ENCODE data around the gene MPG.

DNA sequence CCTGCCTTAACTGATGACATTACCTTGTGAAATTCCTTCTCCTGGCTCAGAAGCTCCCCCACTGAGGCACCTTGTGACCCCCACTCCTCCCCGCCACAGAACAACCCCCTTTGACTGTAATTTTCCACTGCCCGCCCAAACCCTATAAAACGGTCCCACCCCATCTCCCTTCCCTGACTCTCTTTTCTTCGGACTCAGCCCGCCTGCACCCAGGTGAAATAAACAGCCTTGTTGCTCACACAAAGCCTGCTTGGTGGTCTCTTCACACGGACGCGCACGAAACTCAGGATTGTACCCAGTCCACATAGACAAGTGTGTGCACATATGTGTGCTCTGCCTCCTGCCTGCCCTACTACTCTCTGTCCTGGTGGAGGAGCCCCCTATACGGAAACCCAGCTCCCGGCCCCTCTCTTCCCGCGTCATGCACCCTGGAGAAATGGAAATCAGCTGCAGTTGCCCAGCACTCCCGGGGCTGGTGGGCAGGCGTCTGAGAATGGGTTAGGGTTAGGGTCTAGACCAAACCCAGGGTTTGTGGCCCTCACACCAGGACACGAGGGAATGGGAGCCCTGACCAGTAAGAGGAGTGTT, 3.2 kb upstream of the MPG start:
- TF ChIP-seq, protein P1, sequence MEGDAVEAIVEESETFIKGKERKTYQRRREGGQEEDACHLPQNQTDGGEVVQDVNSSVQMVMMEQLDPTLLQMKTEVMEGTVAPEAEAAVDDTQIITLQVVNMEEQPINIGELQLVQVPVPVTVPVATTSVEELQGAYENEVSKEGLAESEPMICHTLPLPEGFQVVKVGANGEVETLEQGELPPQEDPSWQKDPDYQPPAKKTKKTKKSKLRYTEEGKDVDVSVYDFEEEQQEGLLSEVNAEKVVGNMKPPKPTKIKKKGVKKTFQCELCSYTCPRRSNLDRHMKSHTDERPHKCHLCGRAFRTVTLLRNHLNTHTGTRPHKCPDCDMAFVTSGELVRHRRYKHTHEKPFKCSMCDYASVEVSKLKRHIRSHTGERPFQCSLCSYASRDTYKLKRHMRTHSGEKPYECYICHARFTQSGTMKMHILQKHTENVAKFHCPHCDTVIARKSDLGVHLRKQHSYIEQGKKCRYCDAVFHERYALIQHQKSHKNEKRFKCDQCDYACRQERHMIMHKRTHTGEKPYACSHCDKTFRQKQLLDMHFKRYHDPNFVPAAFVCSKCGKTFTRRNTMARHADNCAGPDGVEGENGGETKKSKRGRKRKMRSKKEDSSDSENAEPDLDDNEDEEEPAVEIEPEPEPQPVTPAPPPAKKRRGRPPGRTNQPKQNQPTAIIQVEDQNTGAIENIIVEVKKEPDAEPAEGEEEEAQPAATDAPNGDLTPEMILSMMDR (IDR thresholded peaks at IDR 0.05): no peak
- TF ChIP-seq, protein P2, sequence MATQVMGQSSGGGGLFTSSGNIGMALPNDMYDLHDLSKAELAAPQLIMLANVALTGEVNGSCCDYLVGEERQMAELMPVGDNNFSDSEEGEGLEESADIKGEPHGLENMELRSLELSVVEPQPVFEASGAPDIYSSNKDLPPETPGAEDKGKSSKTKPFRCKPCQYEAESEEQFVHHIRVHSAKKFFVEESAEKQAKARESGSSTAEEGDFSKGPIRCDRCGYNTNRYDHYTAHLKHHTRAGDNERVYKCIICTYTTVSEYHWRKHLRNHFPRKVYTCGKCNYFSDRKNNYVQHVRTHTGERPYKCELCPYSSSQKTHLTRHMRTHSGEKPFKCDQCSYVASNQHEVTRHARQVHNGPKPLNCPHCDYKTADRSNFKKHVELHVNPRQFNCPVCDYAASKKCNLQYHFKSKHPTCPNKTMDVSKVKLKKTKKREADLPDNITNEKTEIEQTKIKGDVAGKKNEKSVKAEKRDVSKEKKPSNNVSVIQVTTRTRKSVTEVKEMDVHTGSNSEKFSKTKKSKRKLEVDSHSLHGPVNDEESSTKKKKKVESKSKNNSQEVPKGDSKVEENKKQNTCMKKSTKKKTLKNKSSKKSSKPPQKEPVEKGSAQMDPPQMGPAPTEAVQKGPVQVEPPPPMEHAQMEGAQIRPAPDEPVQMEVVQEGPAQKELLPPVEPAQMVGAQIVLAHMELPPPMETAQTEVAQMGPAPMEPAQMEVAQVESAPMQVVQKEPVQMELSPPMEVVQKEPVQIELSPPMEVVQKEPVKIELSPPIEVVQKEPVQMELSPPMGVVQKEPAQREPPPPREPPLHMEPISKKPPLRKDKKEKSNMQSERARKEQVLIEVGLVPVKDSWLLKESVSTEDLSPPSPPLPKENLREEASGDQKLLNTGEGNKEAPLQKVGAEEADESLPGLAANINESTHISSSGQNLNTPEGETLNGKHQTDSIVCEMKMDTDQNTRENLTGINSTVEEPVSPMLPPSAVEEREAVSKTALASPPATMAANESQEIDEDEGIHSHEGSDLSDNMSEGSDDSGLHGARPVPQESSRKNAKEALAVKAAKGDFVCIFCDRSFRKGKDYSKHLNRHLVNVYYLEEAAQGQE (IDR thresholded peaks at IDR 0.05; ENCODE audit: insufficient read depth in 1 of 2, low read depth in 2 of 2, low read length in 1 of 2): no peak
- no peak for TF ChIP-seq SIN3A (IDR thresholded peaks at IDR 0.05; ENCODE audit: borderline replicate concordance, insufficient read depth, low read depth, low read length)
- no peak for TF ChIP-seq POLR2AphosphoS5 (IDR thresholded peaks at IDR 0.05; ENCODE audit: low read depth, low read length)
- TF ChIP-seq TCF7L2 (IDR thresholded peaks at IDR 0.05; ENCODE audit: low read depth, low read length): no peak
